K562 (cell line): ENCODE data around the gene MAP9. TPM values are rescaled to one million over a fixed set of nuclear protein-coding genes. Genes with fewer than 3 reads are reported as not detected.

Source experiments
- ATAC-seq: fragments of 200-7000 bp; cut with Tn5 transposase; 3 replicates; pipeline ENCODE4 v1.9.1; 2020; ENCODE audit warnings: moderate library complexity
- BruUV-seq: library from RNA; stranded (reverse); fragments of 400-500 nt; replicated peaks from 2 replicates; lab custom pipeline; 2021; lab: Mats Ljungman, UMichigan
- CTCF ChIA-PET: fragments of 300-600 bp; formaldehyde crosslinking; extraction: SDS; loops from one replicate; lab custom pipeline; 2021; ENCODE audit warnings: low intra/inter-chr PET ratio; lab: Yijun Ruan, JAX
- POLR2A ChIA-PET: fragments of 300-600, 350-650 bp; sonication (Branson Sonifier 250); formaldehyde crosslinking; extraction: SDS; loops from one replicate; lab custom pipeline; 2021; ENCODE audit warnings: antibody characterized with exemption, inconsistent platforms; lab: Yijun Ruan, JAX
- DNase-seq, 4 experiments: peaks; one replicate each; pipeline versions ENCODE4 v3.0.0 to v3.0.0-alpha.2; 2011 to 2018; ENCODE audit warnings: low spot score in 3 of 4, mixed read lengths in 3 of 4; ENCODE audit errors: extremely low read depth in 1 of 4
- FAIRE-seq: peaks from 2 replicates; lab custom pipeline; 2011; peaks lifted over from hg19 to GRCh38; lab: Jason Lieb, UNC
- H2AFZ ChIP-seq: 2 replicates; pipeline ENCODE4 v1.6.0; 2011; ENCODE audit warnings: low read depth, low read length, control low read depth, inconsistent platforms
- H3K27ac ChIP-seq: fragments of 200-600 bp; 3 replicates; pipeline ENCODE4 v1.8.0; 2011; ENCODE audit warnings: low read depth, mild to moderate bottlenecking, control low read depth, inconsistent platforms, low read length, moderate library complexity, mixed read lengths; ENCODE audit errors: extremely low read depth
- H3K27me3 ChIP-seq, 2 experiments: fragments of 300-600 bp in 1 of 2; 2 replicates in 1 of 2; 3 replicates in 1 of 2; pipeline versions ENCODE4 v1.6.0 to v1.8.0; 2011; ENCODE audit warnings: inconsistent platforms in 2 of 2, low read length in 2 of 2, mild to moderate bottlenecking in 1 of 2, mixed read lengths in 1 of 2, moderate library complexity in 1 of 2; ENCODE audit not compliant: control insufficient read depth in 2 of 2, insufficient read depth in 2 of 2
- H3K36me3 ChIP-seq: fragments of 300-600 bp; 3 replicates; pipeline ENCODE4 v1.8.0; 2011; ENCODE audit warnings: mild to moderate bottlenecking, low read length, inconsistent platforms; ENCODE audit not compliant: control insufficient read depth, insufficient read depth
- H3K4me1 ChIP-seq, 2 experiments: fragments of 200-600 bp in 1 of 2; replicated peaks in 1 of 2; 2 replicates in 1 of 2; 3 replicates in 1 of 2; pipeline versions ENCODE4 v1.5.1 to v1.8.0; 2011; ENCODE audit warnings: inconsistent platforms in 2 of 2, low read length in 2 of 2, mild to moderate bottlenecking in 1 of 2, mixed read lengths in 1 of 2, moderate library complexity in 1 of 2; ENCODE audit not compliant: control insufficient read depth in 2 of 2, insufficient read depth in 2 of 2
- H3K4me2 ChIP-seq: 2 replicates; pipeline ENCODE4 v1.6.1; 2011; ENCODE audit warnings: low read length, control low read depth, inconsistent platforms, mixed read lengths; ENCODE audit not compliant: insufficient read depth
- H3K4me3 ChIP-seq: fragments of 200-600 bp; sonication (generic), shearing (Covaris generic); 2 replicates; pipeline ENCODE4 v1.5.1; 2016; ENCODE audit warnings: control low read depth, inconsistent platforms
- H3K79me2 ChIP-seq: fragments of 200-600 bp; 3 replicates; pipeline ENCODE4 v1.8.0; 2011; ENCODE audit warnings: low read length, inconsistent platforms; ENCODE audit not compliant: control insufficient read depth, insufficient read depth
- H3K9ac ChIP-seq, 2 experiments: 2 replicates each; pipeline versions ENCODE4 v1.6.0 to v1.6.1; 2011; ENCODE audit warnings: low read depth in 2 of 2, low read length in 2 of 2, control low read depth in 1 of 2, inconsistent platforms in 1 of 2, mild to moderate bottlenecking in 1 of 2, mixed read lengths in 1 of 2; ENCODE audit not compliant: insufficient read depth in 1 of 2
- H3K9me1 ChIP-seq: one replicate; pipeline ENCODE4 v1.6.0; 2011; ENCODE audit warnings: inconsistent platforms, mild to moderate bottlenecking, low read length, moderate library complexity; ENCODE audit not compliant: control insufficient read depth, insufficient read depth
- H3K9me3 ChIP-seq: replicated peaks from 2 replicates; pipeline ENCODE4 v1.5.1; 2011; ENCODE audit warnings: low read depth, low read length, inconsistent platforms; ENCODE audit not compliant: control insufficient read depth, insufficient read depth
- H4K20me1 ChIP-seq: replicated peaks from 2 replicates; pipeline ENCODE4 v1.6.1; 2011; ENCODE audit warnings: low read length, inconsistent platforms, mixed read lengths; ENCODE audit not compliant: control insufficient read depth, insufficient read depth
- EP300 ChIP-seq: IDR thresholded peaks from 2 replicates; pipeline ENCODE4 v1.6.1; 2012; ENCODE audit warnings: low read length, improper control_type of control experiment
- FOXA1 ChIP-seq: fragments of 450-650 bp; IDR thresholded peaks from 2 replicates; pipeline ENCODE4 v1.6.1; 2016; ENCODE audit warnings: mild to moderate bottlenecking, borderline replicate concordance
- ZFPM2 ChIP-seq: fragments of 250-450 bp; sonication (Bioruptor Pico); IDR thresholded peaks from 2 replicates; pipeline ENCODE4 v1.5.1; 2022; ENCODE audit warnings: mild to moderate bottlenecking
- ZNF384 ChIP-seq: IDR thresholded peaks from 2 replicates; pipeline ENCODE4 v1.6.1; 2012; ENCODE audit warnings: low read depth, low read length, improper control_type of control experiment
- ZNF551 ChIP-seq: fragments of 250-450 bp; sonication (Bioruptor Pico); IDR thresholded peaks from 2 replicates; pipeline ENCODE4 v1.5.0; 2021; ENCODE audit warnings: mild to moderate bottlenecking, moderate library complexity
- WGBS: fragments of 100-300 bp; shearing (Covaris generic); methylation state at CpG from one replicate; pipeline ENCODE4 v1.1.6; 2016; ENCODE audit warnings: low coverage, mixed read lengths; ENCODE audit not compliant: insufficient coverage; ENCODE audit errors: missing lambda C conversion rate; 5-methylcytosine and 5-hydroxymethylcytosine counted together
- in situ Hi-C: fragments of 300-500 bp; cut with MboI; formaldehyde crosslinking; loops from 4 replicates; pipeline ENCODE4 v1.15.0; 2018; ENCODE audit warnings: inconsistent platforms, mixed read lengths
- intact Hi-C: fragments of 100-400 bp; cut with micrococcal nuclease; formaldehyde crosslinking; loops from 2 replicates; pipeline ENCODE4 v1.14.2; 2022
- polyA plus RNA-seq, 8 experiments: library from polyadenylated mRNA; depleted of rRNA in 4 of 8; stranded (reverse) in 5 of 8; unstranded in 3 of 8; fragments of >200 nt; fragmentation: Nextera tagmentation in 2 of 8; fragmentation: Illumina TruSeq in 1 of 8; extraction: Ambion mirVana in 2 of 8; extraction: Trizol in 1 of 8; gene quantifications; 2 replicates each; pipeline versions ENCODE4 v1.2.1 to v1.2.3, GENCODE V29; 2011 to 2014; ENCODE audit warnings: inconsistent platforms in 1 of 8, missing spikeins in 1 of 8
- total RNA-seq, 7 experiments: library from RNA; depleted of rRNA in 6 of 7; stranded (reverse); fragments of >200 nt in 6 of 7; fragmentation: Illumina TruSeq in 2 of 7; extraction: Trizol in 2 of 7; gene quantifications; 2 replicates each; pipeline versions ENCODE4 v1.2.1 to v1.2.3, GENCODE V29; 2011 to 2021; ENCODE audit warnings: low replicate concordance in 1 of 7
- TF ChIP-seq, protein P1 (sequence below): fragments of 250-450 bp; sonication (Bioruptor Pico); IDR thresholded peaks from 2 replicates; pipeline ENCODE4 v1.9.0; 2021; ENCODE audit warnings: mild to moderate bottlenecking, inconsistent platforms
- TF ChIP-seq, protein P2 (sequence below): sonication (generic); formaldehyde crosslinking; IDR thresholded peaks from 2 replicates; pipeline ENCODE4 v1.8.0; 2022; ENCODE audit warnings: mild to moderate bottlenecking, missing genetic modification reagents
- TF ChIP-seq, protein P3 (sequence below): sonication (generic); formaldehyde crosslinking; IDR thresholded peaks from 2 replicates; pipeline ENCODE4 v1.8.0; 2022; ENCODE audit warnings: mild to moderate bottlenecking, missing genetic modification reagents, borderline replicate concordance

Gene MAP9
- total and polyA plus RNA-seq, 9 of the 15 experiments (the other 6 are each of a cell fraction or from before 2014, with no cell fraction given), result 0.04 to 0.09 TPM; not detected in 7

DNA sequence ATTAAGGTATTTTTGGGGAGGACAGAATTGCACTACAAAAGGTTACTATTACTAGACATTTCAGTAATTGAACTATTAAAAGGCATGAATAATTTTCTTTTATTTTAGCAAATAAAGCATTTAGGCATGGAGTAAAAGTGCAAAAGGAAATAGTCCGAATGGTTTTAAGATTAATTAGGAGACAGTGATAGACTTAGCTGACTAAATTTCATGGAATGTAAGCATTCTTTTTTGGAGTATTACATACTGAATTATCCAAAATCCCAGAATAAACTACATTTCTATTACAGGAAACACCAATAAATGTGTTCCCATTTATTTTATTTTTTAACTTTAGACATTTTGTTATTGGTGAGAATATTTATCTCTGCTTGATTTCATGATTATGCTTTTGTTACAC, 30.7 kb upstream of the MAP9 start:
- Histone ChIP-seq H3K79me2 (no peaks in the 10 kb centered on the region), H3K36me3 (no peaks in the 10 kb centered on the region), H3K4me3 (no peak overlapping the region), H3K9me3 (no peaks in the 10 kb centered on the region), H3K4me1 (no peaks in the 10 kb centered on the region), H2AFZ (no peak overlapping the region), H3K9me1 (no peaks in the 10 kb centered on the region), H3K27ac (no peak overlapping the region), H3K4me2 (no peak overlapping the region), H3K27me3 (no peaks in the 10 kb centered on the region), H3K9ac (no peak overlapping the region), H4K20me1 (no peaks in the 10 kb centered on the region)
- ATAC-seq, result no peak
- TF ChIP-seq, protein P1, sequence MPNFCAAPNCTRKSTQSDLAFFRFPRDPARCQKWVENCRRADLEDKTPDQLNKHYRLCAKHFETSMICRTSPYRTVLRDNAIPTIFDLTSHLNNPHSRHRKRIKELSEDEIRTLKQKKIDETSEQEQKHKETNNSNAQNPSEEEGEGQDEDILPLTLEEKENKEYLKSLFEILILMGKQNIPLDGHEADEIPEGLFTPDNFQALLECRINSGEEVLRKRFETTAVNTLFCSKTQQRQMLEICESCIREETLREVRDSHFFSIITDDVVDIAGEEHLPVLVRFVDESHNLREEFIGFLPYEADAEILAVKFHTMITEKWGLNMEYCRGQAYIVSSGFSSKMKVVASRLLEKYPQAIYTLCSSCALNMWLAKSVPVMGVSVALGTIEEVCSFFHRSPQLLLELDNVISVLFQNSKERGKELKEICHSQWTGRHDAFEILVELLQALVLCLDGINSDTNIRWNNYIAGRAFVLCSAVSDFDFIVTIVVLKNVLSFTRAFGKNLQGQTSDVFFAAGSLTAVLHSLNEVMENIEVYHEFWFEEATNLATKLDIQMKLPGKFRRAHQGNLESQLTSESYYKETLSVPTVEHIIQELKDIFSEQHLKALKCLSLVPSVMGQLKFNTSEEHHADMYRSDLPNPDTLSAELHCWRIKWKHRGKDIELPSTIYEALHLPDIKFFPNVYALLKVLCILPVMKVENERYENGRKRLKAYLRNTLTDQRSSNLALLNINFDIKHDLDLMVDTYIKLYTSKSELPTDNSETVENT, result no peak
- TF ChIP-seq ZFPM2 (CRISPR knock-in tag) (no peak), FOXA1 (no peak), ZNF551 (no peak), ZNF384 (no peak), EP300 (no peak)
- TF ChIP-seq, protein P2, sequence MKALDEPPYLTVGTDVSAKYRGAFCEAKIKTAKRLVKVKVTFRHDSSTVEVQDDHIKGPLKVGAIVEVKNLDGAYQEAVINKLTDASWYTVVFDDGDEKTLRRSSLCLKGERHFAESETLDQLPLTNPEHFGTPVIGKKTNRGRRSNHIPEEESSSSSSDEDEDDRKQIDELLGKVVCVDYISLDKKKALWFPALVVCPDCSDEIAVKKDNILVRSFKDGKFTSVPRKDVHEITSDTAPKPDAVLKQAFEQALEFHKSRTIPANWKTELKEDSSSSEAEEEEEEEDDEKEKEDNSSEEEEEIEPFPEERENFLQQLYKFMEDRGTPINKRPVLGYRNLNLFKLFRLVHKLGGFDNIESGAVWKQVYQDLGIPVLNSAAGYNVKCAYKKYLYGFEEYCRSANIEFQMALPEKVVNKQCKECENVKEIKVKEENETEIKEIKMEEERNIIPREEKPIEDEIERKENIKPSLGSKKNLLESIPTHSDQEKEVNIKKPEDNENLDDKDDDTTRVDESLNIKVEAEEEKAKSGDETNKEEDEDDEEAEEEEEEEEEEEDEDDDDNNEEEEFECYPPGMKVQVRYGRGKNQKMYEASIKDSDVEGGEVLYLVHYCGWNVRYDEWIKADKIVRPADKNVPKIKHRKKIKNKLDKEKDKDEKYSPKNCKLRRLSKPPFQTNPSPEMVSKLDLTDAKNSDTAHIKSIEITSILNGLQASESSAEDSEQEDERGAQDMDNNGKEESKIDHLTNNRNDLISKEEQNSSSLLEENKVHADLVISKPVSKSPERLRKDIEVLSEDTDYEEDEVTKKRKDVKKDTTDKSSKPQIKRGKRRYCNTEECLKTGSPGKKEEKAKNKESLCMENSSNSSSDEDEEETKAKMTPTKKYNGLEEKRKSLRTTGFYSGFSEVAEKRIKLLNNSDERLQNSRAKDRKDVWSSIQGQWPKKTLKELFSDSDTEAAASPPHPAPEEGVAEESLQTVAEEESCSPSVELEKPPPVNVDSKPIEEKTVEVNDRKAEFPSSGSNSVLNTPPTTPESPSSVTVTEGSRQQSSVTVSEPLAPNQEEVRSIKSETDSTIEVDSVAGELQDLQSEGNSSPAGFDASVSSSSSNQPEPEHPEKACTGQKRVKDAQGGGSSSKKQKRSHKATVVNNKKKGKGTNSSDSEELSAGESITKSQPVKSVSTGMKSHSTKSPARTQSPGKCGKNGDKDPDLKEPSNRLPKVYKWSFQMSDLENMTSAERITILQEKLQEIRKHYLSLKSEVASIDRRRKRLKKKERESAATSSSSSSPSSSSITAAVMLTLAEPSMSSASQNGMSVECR (CRISPR knock-in tag), result no peak
- TF ChIP-seq, protein P3, sequence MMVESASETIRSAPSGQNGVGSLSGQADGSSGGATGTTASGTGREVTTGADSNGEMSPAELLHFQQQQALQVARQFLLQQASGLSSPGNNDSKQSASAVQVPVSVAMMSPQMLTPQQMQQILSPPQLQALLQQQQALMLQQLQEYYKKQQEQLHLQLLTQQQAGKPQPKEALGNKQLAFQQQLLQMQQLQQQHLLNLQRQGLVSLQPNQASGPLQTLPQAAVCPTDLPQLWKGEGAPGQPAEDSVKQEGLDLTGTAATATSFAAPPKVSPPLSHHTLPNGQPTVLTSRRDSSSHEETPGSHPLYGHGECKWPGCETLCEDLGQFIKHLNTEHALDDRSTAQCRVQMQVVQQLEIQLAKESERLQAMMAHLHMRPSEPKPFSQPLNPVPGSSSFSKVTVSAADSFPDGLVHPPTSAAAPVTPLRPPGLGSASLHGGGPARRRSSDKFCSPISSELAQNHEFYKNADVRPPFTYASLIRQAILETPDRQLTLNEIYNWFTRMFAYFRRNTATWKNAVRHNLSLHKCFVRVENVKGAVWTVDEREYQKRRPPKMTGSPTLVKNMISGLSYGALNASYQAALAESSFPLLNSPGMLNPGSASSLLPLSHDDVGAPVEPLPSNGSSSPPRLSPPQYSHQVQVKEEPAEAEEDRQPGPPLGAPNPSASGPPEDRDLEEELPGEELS, result no peak
- no peak for DNase-seq
- intact Hi-C loops (no loop called here), in situ Hi-C loops (no loop called here)
- WGBS, result 0% methylated on average over 1 of the region's 1 CpG
- ChIA-PET POLR2A (no interaction called here), CTCF (no interaction called here)
- no peak for FAIRE-seq
- BruUV-seq, result no TSS peak
